G401 (cell line): ENCODE data around the gene CADM1. TPM values are rescaled to one million over a fixed set of nuclear protein-coding genes. Genes with fewer than 3 reads are reported as not detected.

Source experiments
- DNase-seq: peaks from one replicate; pipeline ENCODE4 v3.0.0-alpha.2; 2015; ENCODE audit warnings: low spot score
- in situ Hi-C: cut with HindIII; loops from 2 replicates; pipeline ENCODE4 v1.10.0; 2016; ENCODE audit warnings: low sequenced_read_pairs, mixed read lengths
- total RNA-seq: library from RNA; depleted of rRNA; stranded (reverse); fragments of >200 nt; shearing (Covaris generic); gene quantifications from 2 replicates; pipeline ENCODE4 v1.2.3, GENCODE V29; 2014; rRNA removed

CADM1 gene
- not detected in 2 replicates for total RNA-seq

DNA sequence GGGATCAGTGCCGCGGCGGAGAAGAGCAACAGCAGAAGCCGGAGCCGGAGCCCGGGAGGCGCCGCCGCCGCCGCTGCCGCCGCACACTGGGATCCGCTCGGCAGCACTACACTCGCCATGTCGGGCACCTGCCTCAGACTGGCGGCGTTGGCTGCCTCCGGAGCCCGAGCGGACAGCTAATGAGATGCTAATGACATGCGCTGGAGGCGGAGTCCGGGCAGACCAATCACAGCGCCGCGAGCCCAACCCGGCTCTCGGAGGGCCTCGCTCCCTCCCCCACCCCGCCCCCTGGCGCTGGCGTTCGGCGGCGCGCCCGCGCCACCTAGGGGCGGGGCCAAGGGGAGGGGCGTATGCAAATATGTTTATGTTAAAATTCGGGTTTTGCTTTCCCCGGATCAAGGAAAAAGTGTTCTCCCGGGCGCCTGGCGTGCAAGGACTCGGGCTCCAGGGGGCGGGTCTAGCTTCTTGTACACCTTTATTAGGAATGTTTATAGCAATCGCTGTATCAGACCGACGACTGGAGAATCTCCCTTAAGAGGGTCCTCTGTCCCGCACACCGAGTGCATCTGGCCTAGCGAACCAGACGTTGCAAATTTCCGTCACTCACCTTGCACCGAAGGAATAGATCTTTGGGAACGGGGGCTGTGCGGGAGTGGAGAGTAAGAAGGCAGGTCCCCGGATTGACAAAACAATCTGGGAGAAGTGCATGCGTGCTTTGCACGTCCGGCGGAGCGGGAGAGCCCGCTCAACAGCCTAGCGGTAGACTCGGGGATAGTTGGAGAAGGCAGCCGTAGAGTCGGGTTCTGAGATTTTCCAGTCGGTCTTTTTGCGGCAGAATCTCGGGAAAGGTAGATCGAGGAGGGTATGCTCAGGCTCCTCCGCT lies at the start of gene CADM1:
TSS of gene CADM1 (minus strand) at position 140 of the 883 bp plus-strand sequence.
- peak; percentile 99 for DNase-seq
- in situ Hi-C loops: no loop called here

DNA sequence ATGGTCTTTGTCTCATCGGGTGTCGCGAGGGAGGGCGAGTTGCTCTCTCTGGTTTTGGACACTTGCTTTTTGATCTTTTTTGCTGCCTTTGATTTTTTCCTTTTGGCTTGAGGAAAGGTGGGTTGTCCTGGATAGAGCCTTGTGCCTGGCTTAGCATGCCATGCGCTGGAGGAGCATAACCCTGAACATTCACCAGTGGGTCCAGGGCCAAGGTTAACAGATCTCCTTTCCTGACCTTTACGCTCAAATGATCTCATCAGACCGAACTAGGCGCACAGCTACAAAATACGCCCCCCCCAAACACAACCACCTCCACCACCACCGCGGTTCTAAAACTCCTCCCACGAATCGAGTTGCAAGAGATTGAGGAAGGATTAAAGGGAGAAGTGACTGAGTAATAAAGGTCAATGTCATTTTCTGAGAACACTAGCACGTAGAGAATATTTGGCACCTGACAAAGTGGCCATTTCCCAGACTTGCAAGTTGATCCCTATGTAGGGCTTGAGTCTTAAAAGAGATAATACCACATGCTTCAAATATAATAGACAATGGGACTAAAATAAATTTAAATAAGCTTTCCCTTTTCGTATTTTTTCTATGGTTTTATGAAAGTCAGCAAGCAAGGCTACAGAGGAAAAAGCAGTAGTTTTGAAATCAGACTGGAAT lies 48.7 kb upstream of the CADM1 start:
- no peak for DNase-seq
- in situ Hi-C loops: no loop called here

DNA sequence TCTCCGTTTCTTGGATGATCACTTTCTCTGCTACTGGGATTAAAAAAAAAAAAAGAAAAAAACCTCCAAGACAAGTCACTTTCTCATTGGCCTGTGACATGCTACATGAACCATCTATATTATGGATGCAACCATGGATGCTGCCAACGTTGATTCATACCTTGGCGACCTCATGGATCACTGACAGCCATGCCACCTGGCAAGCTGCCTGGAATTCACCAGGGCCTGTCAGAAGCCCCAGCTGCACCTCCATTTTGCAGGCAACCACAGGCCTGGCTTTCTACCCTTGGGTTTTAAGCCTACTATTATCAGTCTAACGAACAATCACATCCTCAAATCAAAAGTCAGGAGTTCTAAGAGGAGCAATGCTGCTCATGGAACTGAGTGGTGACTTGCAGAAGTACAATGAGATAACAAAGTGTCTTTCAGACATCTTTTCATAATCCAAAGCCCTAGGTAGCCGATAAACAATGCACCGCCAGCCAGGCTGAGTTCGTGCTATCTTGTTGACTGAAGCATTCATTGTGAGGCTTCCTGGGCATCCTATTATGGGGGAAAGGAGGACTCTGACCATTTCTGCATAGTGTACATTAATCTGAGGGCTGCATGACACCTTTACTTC lies 48.0 kb upstream of the CADM1 start:
- peak; percentile 42 for DNase-seq
- in situ Hi-C loops: no loop called here

DNA sequence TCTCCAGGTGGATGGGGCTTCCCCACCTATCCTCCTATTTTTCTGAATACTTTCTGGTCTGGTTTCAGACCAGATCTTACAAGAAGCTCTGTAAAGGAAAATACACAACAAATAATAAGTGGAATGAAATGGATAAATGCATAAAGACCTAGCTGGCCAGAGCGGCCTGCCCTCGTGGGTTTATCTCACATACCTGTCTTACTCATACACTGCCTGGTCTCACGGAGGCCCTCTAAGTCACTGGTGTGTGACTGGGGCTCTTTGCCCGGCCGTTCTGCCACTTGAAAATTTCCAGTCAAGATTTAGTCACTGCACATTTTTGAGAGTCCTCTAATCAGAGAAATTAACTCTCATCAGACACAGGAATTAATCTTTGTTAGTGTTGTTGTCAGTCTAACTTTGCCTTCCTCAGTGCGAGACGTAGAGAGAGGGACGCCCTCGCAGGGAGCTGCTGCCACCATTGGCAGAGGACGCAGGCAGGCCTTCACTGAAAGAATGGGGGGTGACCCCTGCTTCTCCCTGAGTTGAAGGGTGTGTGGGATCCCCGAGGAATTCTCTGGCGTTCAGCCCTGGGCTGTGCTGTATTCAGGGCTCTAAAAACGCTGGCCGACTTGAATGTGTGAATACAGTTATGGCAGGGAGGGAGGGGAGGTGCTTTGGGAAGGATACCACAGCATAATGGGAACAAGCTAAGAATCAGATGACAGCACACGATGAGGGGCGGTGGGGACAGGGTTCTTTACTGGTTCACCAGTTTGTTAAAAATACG lies 46.3 kb upstream of the CADM1 start:
- in situ Hi-C loops: no loop called here
- no peak for DNase-seq

DNA sequence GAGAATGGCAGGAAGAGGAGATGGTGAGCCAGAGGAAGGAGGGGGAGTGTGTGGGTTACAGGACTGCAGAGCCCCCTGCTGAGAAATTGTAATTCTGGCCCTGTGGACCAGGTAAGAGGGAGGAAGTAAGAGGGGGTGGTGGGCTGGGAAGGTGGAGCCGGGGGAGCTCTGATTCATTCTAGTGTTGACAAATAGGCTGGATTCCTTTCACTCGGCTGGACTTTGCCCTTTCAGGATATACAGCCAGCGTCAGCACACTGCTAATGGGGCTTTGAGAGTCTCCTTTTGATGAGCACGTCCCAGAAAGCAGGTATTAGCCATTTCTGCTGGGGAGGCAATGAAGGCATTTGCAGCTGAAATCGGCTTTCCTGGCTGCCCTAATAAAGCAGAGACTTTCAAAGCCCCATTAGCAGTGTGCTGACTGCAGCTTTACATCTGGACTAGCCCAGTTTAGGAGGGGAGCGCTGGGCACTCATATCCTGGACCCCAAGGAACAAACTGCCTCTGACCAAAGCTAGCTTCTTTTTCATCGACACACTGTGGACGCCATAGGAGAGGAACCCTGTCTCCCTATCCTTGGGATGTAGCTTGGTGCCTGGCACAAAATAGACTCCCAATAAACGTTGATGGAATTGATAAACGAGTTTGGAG lies 44.8 kb upstream of the CADM1 start:
- in situ Hi-C loops: no loop called here
- no peak for DNase-seq

DNA sequence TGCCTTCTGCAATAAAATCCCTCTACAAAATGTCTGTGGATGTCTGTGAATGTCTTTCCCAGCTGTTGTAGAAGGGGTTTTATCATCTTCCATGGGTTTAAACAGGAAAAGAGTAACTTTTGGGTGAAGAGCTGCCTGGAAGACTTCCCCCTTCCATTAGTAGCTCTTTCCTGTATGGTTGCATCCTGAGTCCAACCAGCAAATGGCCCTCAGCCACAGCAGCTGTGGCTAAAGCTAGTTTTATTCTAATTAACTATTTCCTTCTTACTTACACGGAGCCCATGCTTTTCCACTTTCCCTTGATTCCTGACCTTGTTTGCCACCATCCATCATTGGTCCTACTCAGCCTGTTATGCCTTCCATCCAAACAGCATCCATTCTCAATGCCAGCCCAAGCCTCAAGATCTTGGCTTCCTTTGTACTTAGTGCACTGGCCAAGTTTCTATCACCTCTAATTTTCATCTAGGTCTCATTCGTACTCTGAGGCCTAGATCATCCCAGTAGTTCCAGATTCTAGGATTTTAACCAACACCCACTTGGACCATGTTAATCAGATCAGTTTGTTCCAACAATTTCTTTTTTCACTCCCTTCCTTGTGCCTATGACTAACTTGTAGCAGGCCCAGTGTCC lies 41.5 kb upstream of the CADM1 start:
- in situ Hi-C loops: no loop called here
- DNase-seq: peak; percentile 77

DNA sequence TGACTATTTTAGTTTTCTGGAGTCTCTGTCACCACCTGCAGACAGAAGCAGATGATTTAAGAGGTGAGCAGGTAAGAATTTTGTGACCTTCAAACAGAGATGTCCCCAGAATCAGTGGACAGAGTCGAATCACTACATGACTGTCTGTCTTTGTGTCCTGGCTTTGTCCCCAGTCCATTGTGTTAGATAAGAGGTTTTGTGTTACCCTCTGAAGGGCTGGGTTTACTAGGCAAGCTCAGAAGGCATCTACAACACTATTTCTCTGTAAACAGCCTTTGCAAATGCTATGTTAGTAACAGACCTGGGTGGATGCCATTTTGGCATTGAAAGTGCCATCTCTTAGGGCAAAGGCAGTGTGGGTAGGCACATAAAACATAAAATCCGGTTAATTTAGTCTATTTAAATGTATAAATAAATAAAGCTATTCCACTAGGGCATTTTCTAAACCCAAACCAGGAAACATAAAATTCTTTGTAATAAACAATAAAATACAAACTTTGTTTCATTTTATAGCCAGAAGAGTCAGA lies 40.3 kb upstream of the CADM1 start:
- in situ Hi-C loops: no loop called here
- peak; percentile 46 for DNase-seq

DNA sequence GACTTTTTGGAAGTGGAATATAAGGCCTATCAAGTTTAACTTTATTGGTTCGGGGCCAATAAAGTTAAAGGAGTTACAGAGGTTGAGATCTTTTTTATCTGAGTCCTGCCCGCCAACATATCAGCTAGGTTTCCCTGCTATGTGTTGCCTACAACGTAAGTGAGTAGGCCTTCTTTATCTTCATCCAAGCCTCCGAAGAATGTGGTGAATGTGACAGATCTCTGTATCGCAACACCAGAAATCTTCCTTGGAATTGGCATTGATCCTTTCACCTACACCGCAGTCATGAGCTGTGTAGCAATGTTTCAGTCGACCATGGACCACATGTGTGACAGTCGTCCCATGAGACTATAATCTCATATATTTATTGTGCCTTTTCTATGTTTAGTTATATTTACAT lies 37.3 kb upstream of the CADM1 start:
- in situ Hi-C loops: no loop called here
- no peak for DNase-seq

DNA sequence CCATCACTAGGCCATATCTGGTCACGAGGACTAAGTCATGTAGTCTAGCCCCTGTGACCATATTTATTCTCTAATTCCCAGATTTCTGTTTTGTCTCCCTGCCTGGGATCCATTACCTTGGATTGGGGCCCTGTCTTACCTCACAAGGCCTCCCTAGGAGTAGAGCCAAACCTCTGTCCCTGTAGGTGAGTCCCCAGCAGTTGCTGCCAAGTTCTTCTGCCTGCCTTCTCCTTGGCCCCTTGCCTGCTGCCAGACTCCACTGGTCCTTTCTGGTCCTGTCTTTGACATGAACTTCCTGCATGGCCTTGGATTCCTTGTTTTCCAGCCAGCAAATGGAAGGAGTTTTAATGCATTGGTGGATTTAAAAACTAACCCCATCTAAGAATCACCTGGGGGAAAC lies 35.6 kb upstream of the CADM1 start:
- in situ Hi-C loops: no loop called here
- DNase-seq: no peak

DNA sequence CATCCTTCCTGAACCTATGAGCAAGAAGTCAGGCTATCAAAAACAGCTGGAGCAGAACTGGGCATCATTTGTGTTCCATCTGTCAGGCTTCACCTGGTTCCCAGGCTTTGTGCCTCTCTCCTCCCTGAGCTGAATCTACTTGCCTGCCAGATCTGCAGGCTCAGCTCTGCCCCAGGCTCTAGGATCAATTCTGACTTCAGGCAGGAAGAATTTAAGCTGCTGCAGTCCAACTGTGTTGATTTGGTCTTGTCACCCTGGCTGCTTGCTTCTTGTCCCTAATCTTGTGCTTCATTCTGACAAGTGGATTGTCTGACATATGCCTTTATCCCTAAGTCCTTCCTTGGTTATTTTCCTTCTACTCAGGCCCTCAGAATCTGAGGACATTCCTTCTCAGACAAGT lies 31.6 kb upstream of the CADM1 start:
- DNase-seq: no peak
- in situ Hi-C loops: no loop called here

DNA sequence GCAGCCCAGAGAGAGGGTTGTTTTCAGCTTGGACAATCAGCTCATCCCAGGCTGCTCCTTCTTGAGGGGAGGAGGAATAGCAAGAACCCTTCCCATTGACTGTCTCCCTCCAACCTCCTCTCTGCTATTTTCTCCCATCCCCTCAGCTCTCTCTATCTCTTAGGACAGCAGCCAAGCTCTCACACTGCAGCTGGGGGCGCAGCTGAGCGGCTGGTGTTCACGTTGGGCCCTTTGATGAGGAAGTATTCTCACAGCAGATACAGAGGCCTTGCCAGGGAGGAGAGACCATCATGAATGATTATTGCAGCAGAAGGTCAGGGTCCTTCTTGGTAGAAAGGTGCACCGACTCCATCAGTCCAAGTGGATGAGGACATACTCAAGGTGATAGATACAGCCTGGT lies 26.5 kb upstream of the CADM1 start:
- DNase-seq: no peak
- in situ Hi-C loops: no loop called here

DNA sequence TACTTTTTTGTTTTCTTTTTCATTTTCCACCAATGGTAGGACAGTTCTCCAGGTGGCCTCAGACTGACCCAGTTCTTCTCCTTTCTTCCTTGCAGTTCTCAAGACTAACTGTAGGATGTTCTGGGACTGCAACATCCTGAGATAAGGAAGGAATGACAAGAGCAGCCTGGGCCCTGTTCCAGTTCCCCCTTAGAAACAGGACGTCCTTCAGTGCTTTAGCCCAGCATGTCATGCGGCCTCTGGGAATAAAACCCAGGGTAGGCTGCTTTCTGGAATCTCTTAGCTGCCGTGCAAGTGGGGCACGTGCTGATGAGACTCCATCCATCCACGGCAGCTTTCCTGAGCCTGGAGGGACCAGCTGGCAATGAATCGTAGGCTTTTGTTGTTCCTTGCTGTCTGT lies 24.0 kb upstream of the CADM1 start:
- in situ Hi-C loops: no loop called here

DNA sequence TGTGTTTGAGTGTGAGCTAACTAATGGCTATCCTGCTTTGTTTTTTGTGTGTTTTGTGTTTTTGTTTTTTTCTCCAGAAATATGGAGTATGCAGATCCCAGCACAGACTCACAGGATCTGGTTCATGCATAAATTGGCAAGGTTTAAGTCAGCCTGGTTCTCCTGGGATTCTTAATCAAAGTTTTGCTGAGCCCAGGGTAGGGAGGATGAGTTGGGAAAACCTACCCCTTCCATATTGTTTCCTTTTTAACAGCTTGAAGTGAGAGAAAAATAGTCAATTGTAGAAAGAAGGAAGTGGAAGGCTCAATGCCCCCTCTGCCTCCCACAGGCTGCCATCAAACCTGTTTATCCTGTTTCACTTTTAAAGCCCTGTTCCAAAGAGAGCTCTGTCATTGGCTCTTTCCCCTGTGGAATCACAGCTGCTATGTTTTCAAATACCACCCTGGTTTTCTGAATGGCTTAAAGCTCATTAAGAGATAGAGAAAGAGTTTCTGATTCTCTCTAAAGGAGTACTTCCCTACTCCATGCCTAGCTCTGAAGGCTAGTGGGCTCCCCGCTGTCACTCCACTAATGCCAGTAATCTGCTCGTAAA lies 23.4 kb upstream of the CADM1 start:
- DNase-seq: no peak
- in situ Hi-C loops: no loop called here

More for the DNA sequence above, 24.0 kb upstream of the CADM1 start:
- DNase-seq: no peak

DNA sequence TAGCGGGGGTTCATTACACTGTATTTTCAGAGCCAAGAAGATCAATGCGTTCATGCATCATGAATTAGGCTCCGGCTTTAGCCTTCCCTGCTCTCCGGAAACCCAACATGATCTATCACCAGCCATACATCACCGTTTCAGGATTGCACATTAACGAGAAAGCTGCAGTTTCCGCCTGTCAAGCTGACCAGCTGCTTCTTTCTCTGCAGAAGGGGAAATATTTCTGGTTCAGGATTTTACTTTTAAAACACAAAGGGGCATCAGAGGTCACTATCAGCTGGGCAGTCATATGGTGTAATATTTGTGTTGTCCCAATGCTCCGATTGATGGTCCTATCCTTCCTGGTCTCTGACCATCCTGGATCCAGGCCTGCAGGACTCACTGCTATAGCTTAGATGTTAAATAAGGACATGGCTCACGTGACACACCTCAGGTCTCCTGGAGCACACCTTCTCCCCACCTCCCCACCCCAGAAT lies 21.4 kb upstream of the CADM1 start:
- no peak for DNase-seq
- in situ Hi-C loops: no loop called here

DNA sequence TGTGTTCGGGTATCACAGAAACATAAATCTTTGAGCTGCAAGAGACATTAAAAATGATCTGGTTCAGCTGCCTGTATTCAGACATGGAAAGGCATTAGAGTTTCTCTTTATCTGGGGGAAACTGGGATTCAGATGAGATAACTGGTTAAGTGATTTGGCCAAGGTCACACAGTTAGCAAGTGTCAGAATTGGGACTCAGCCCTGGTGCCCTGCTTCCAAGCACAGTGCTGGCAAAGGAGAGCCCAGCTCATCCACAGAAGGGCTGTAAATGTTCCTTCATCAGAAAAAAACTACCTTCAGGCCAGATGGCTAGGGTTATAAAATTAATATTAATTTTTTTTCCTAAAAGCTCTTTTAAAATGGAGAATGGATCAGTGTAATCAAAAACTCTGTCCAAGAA lies 20.4 kb upstream of the CADM1 start:
- in situ Hi-C loops: no loop called here
- DNase-seq: no peak

DNA sequence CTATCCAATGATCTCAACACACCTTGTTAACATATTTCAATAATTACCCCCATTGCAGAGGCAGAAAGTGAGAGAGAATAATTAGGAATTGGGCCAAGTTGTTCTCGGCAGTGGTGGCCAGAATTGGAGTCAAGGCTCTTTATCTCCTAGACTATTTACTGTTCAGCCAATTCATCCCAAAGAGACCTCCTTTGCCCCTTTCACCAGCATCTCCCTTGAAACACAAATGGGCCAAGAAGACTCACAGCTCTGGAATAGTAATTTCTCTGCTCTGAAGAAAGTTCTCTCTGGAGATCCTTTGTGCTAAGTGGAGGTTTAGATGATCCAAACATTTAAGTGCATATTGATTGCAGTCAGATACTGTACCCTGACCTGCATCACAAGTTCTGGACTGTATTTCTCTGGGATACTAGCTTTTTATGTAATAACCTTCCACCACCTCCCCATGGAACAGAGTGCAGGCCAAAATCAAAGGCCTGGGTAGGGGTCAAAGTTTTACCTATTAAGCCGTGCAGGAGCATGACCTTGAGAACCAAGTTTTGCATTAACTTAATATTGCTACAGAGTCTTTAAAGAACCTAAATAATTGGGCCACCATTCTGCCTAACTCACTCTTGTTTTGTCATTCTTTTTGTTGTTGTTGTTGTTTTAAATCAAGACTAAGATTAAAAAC lies 19.6 kb upstream of the CADM1 start:
- in situ Hi-C loops: no loop called here
- no peak for DNase-seq

DNA sequence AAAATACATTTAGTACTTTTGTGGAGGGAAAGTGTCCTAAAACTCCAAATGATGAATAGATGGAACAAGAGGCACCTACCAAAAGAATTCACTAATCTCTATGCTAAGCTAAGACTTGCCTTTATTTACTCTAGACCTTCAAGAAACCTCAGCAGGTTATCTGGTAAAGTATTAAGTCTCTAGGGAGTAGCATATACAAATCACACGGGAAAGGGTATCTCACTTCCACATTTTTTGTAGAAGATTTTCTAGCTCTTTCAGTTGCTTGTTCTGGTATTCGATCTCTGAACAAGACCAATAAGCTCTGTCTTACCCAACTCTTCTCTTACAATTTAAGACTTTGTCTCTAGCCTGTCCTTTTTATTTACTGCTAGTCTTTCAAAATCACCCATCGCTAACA lies 18.1 kb upstream of the CADM1 start:
- in situ Hi-C loops: no loop called here

More for the DNA sequence above, 18.1 kb upstream of the CADM1 start:
- no peak for DNase-seq
